A549 (cell line): Measurements from ENCODE around the gene SPAG17. TPM values are rescaled to one million over a fixed set of nuclear protein-coding genes. Genes with fewer than 3 reads are reported as not detected.

Experiments used
- ATAC-seq, 2 experiments: fragments of 200-7000 bp in 1 of 2; fragments of >200 bp in 1 of 2; cut with Nextera tagmentation in 1 of 2; cut with Tn5 transposase in 1 of 2; 3 replicates each; pipeline versions ENCODE4 v1.8.0 to v1.9.1; 2018 to 2020; ENCODE audit warnings: mild to moderate bottlenecking in 1 of 2, moderate library complexity in 1 of 2
- CTCF ChIA-PET: fragments of 300-600 bp; sonication (Branson Sonifier 250); formaldehyde crosslinking; extraction: SDS; loops from one replicate; lab custom pipeline; 2021; ENCODE audit warnings: antibody characterized with exemption, inconsistent platforms; lab: Yijun Ruan, JAX
- POLR2A ChIA-PET: fragments of 350-600 bp; formaldehyde crosslinking; extraction: SDS; loops from one replicate; lab custom pipeline; 2021; ENCODE audit warnings: antibody characterized with exemption, inconsistent platforms; lab: Yijun Ruan, JAX
- DNase-seq, 2 experiments: peaks; one replicate each; pipeline versions ENCODE4 v3.0.0 to v3.0.0-alpha.2; 2011 to 2016; ENCODE audit warnings: low read depth in 1 of 2, low spot score in 1 of 2
- FAIRE-seq: peaks from 2 replicates; lab custom pipeline; 2011; peaks lifted over from hg19 to GRCh38; lab: Jason Lieb, UNC
- H3K27ac ChIP-seq, 2 experiments: fragments of >200 bp; sonication (Bioruptor Twin); formaldehyde crosslinking; 3 replicates each; pipeline ENCODE4 v1.5.1; 2016 to 2017
- H3K4me1 ChIP-seq: fragments of >200 bp; sonication (Bioruptor Twin); formaldehyde crosslinking; 3 replicates; pipeline ENCODE4 v1.6.1; 2016
- H3K4me2 ChIP-seq: fragments of >200 bp; sonication (Bioruptor Twin); formaldehyde crosslinking; 3 replicates; pipeline ENCODE4 v1.6.1; 2016
- H3K4me3 ChIP-seq: fragments of >200 bp; sonication (Bioruptor Twin); formaldehyde crosslinking; 3 replicates; pipeline ENCODE4 v1.5.1; 2016
- H3K9me3 ChIP-seq: fragments of >200 bp; sonication (Bioruptor Twin); formaldehyde crosslinking; 3 replicates; pipeline ENCODE4 v1.6.1; 2016
- BHLHE40 ChIP-seq: IDR thresholded peaks from 2 replicates; pipeline ENCODE4 v1.6.1; 2012; ENCODE audit warnings: low read depth, low read length, inconsistent platforms
- CBX2 ChIP-seq: fragments of 200-600 bp; sonication (generic); IDR thresholded peaks from 2 replicates; pipeline ENCODE4 v1.6.1; 2016; ENCODE audit warnings: low read depth, mild to moderate bottlenecking, borderline replicate concordance
- CEBPB ChIP-seq, 2 experiments: fragments of >200 bp in 1 of 2; sonication (Bioruptor Twin) in 1 of 2; formaldehyde crosslinking in 1 of 2; IDR thresholded peaks; 2 replicates each; pipeline ENCODE4 v1.6.1; 2012 to 2016
- CHD4 ChIP-seq: fragments of 200-600 bp; sonication (generic); IDR thresholded peaks from 2 replicates; pipeline ENCODE4 v1.6.1; 2016; ENCODE audit warnings: antibody characterized with exemption, mild to moderate bottlenecking, borderline replicate concordance
- EHF ChIP-seq: fragments of 250-450 bp; sonication (Bioruptor Pico); IDR thresholded peaks from 2 replicates; pipeline ENCODE4 v1.5.0; 2020; ENCODE audit warnings: mild to moderate bottlenecking
- ELK1 ChIP-seq: fragments of 150-350 bp; IDR thresholded peaks from 2 replicates; pipeline ENCODE4 v1.6.1; 2014; ENCODE audit warnings: low read depth, mild to moderate bottlenecking, low read length
- EP300 ChIP-seq, 2 experiments: fragments of >200 bp; sonication (Bioruptor Twin); formaldehyde crosslinking; IDR thresholded peaks; 2 replicates in 1 of 2; 3 replicates in 1 of 2; pipeline ENCODE4 v1.6.1; 2016 to 2017
- FOSL2 ChIP-seq, 2 experiments: fragments of 450-650 bp in 1 of 2; fragments of >200 bp in 1 of 2; sonication (Bioruptor Twin) in 1 of 2; formaldehyde crosslinking; IDR thresholded peaks; 2 replicates each; pipeline versions ENCODE4 v1.5.0 to v1.6.1; 2016 to 2020; ENCODE audit warnings: mild to moderate bottlenecking in 1 of 2, moderate library complexity in 1 of 2
- FOXS1 ChIP-seq: fragments of 250-450 bp; sonication (Bioruptor Pico); IDR thresholded peaks from 2 replicates; pipeline ENCODE4 v1.5.0; 2020; ENCODE audit warnings: mild to moderate bottlenecking, moderate library complexity
- HDAC2 ChIP-seq: fragments of 200-600 bp; sonication (generic); IDR thresholded peaks from 2 replicates; pipeline ENCODE4 v1.6.1; 2016
- HMGXB4 ChIP-seq: fragments of 250-450 bp; sonication (Bioruptor Pico); IDR thresholded peaks from 2 replicates; pipeline ENCODE4 v1.5.0; 2021; ENCODE audit warnings: mild to moderate bottlenecking, moderate library complexity, borderline replicate concordance
- HOXA7 ChIP-seq: fragments of 250-450 bp; sonication (Bioruptor Pico); IDR thresholded peaks from 2 replicates; pipeline ENCODE4 v1.5.0; 2020; ENCODE audit warnings: mild to moderate bottlenecking, moderate library complexity
- HOXB13 ChIP-seq: fragments of 250-450 bp; sonication (Bioruptor Pico); IDR thresholded peaks from 2 replicates; pipeline ENCODE4 v1.5.0; 2020; ENCODE audit warnings: low read depth, mild to moderate bottlenecking, moderate library complexity
- HOXB5 ChIP-seq: fragments of 250-450 bp; sonication (Bioruptor Pico); IDR thresholded peaks from 2 replicates; pipeline ENCODE4 v1.5.0; 2020; ENCODE audit warnings: mild to moderate bottlenecking, moderate library complexity
- KDM1A ChIP-seq: fragments of 200-600 bp; sonication (generic); IDR thresholded peaks from 2 replicates; pipeline ENCODE4 v1.6.1; 2016; ENCODE audit warnings: low read depth, mild to moderate bottlenecking
- MAZ ChIP-seq: fragments of 150-350 bp; IDR thresholded peaks from 2 replicates; pipeline ENCODE4 v1.6.1; 2014; ENCODE audit warnings: antibody characterized with exemption, low read depth, low read length, borderline replicate concordance
- NFE2L2 ChIP-seq: fragments of 150-350 bp; conservative IDR thresholded peaks from 2 replicates; pipeline ENCODE4 v1.6.1; 2014; ENCODE audit warnings: low read length
- NPAS2 ChIP-seq: fragments of 250-450 bp; sonication (Bioruptor Pico); IDR thresholded peaks from 2 replicates; pipeline ENCODE4 v1.8.0; 2022; ENCODE audit warnings: mild to moderate bottlenecking, moderate library complexity, borderline replicate concordance
- PBX3 ChIP-seq: IDR thresholded peaks from 2 replicates; pipeline ENCODE4 v1.6.1; 2012
- PHF8 ChIP-seq: fragments of 200-600 bp; sonication (generic); IDR thresholded peaks from 2 replicates; pipeline ENCODE4 v1.6.1; 2016; ENCODE audit warnings: low read depth, mild to moderate bottlenecking, antibody characterized with exemption, moderate library complexity, borderline replicate concordance
- RAD21 ChIP-seq, 2 experiments: fragments of >200 bp in 1 of 2; sonication (Bioruptor Twin) in 1 of 2; formaldehyde crosslinking in 1 of 2; IDR thresholded peaks in 1 of 2; conservative IDR thresholded peaks in 1 of 2; 2 replicates in 1 of 2; 3 replicates in 1 of 2; pipeline ENCODE4 v1.6.1; 2012 to 2018; ENCODE audit warnings: inconsistent platforms in 1 of 2
- RNF2 ChIP-seq: fragments of 200-600 bp; sonication (generic); IDR thresholded peaks from 2 replicates; pipeline ENCODE4 v1.6.1; 2016; ENCODE audit warnings: low read depth, mild to moderate bottlenecking, antibody characterized with exemption, moderate library complexity, borderline replicate concordance
- SMC3 ChIP-seq: fragments of >200 bp; sonication (Bioruptor Twin); formaldehyde crosslinking; IDR thresholded peaks from 3 replicates; pipeline ENCODE4 v1.6.1; 2018; ENCODE audit warnings: inconsistent platforms
- SREBF2 ChIP-seq: fragments of 450-650 bp; IDR thresholded peaks from 2 replicates; pipeline ENCODE4 v1.6.1; 2014; ENCODE audit warnings: mild to moderate bottlenecking, moderate library complexity
- ZC3H11A ChIP-seq: fragments of 450-650 bp; IDR thresholded peaks from 2 replicates; pipeline ENCODE4 v1.6.1; 2014; ENCODE audit warnings: antibody characterized with exemption, mild to moderate bottlenecking
- ZFP36 ChIP-seq: fragments of 450-650 bp; IDR thresholded peaks from 2 replicates; pipeline ENCODE4 v1.6.1; 2014; ENCODE audit warnings: borderline replicate concordance; ENCODE audit not compliant: partially characterized antibody
- ZNF302 ChIP-seq: fragments of 250-450 bp; sonication (Bioruptor Pico); IDR thresholded peaks from 2 replicates; pipeline ENCODE4 v1.9.0; 2021; ENCODE audit warnings: inconsistent platforms, mild to moderate bottlenecking, moderate library complexity
- ZSCAN20 ChIP-seq: fragments of 250-450 bp; sonication (Bioruptor Pico); IDR thresholded peaks from 2 replicates; pipeline ENCODE4 v1.8.0; 2022; ENCODE audit warnings: mild to moderate bottlenecking, moderate library complexity
- WGBS: methylation state at CpG from one replicate; pipeline ENCODE4 v1.1.6; 2017; ENCODE audit errors: missing lambda C conversion rate; 5-methylcytosine and 5-hydroxymethylcytosine counted together
- polyA plus RNA-seq, 4 experiments: library from polyadenylated mRNA; depleted of rRNA in 3 of 4; stranded (reverse); fragments of >200 nt; fragmentation: RNase III in 1 of 4; extraction: RNeasy Plus Mini Kit Qiagen cat#74134 plus additional on column Dnase treatment in 1 of 4; gene quantifications; 2 replicates in 3 of 4; 3 replicates in 1 of 4; pipeline ENCODE4 v1.2.3, GENCODE V29; 2011 to 2017
- TF ChIP-seq, protein P1 (sequence below): fragments of >200 bp; sonication (Bioruptor Twin); formaldehyde crosslinking; IDR thresholded peaks from 2 replicates; pipeline ENCODE4 v1.6.1; 2016

The SPAG17 gene
- polyA plus RNA-seq, 2 of the 4 experiments (the other 2 are of a cell fraction) = 0.13 TPM; not detected in 1

GRCh38 chr1:118118469-118118868 is 66.6 kb downstream of the SPAG17 start:
- H3K9me3 ChIP-seq = no peaks in the 10 kb centered on the region
- H3K27ac ChIP-seq = no peak overlapping the region
- no peaks in the 10 kb centered on the region for H3K4me1 ChIP-seq
- no peak overlapping the region for H3K4me2 ChIP-seq
- TF ChIP-seq SREBF2 (no peak), HDAC2 (no peak), PHF8 (no peak), HOXB5 (no peak), EP300 (IDR thresholded peaks at IDR 0.05) (no peak), HOXA7 (CRISPR knock-in tag) (no peak), HMGXB4 (no peak), FOSL2 (IDR thresholded peaks at IDR 0.05) (no peak), FOSL2 (CRISPR knock-in tag; IDR thresholded peaks at IDR 0.05) (no peak), SMC3 (no peak), HOXB13 (CRISPR knock-in tag) (no peak), PBX3 (no peak), ZC3H11A (no peak), CBX2 (no peak), ZFP36 (no peak), EHF (CRISPR knock-in tag) (no peak), ZSCAN20 (CRISPR knock-in tag) (no peak), BHLHE40 (no peak), MAZ (no peak)
- ATAC-seq = no peak
- ChIA-PET POLR2A (no interaction called here), CTCF (no interaction called here)
- 30% methylated on average over 5 of the region's 5 CpGs for WGBS
- no peak for FAIRE-seq
- H3K4me3 ChIP-seq = no peak overlapping the region
- DNase-seq = no peak

DNA sequence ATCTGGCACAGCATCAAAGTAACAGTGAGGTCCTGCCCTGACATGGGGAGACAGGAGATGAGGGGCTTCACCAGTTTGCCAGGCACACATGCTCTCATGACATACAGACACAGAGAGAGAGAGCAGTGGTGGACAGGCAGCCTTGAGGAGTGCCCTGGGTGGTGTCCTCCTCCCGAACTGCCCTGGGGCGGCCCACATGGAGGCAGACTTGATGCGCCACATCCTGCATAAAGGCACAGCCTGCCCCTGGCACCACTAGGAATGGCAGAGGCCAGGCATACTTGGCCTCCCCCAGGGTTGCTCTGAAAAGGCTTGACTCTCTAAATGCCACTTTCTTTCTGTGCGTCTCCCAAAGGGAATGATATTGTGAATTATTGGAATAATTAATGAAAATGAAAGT is 67.5 kb downstream of the SPAG17 start:
- Histone ChIP-seq H3K4me2 (no peak overlapping the region), H3K4me1 (no peaks in the 10 kb centered on the region), H3K27ac (no peak overlapping the region), H3K9me3 (no peaks in the 10 kb centered on the region), H3K4me3 (no peak overlapping the region)
- TF ChIP-seq EP300 (IDR thresholded peaks at IDR 0.05) = no peak
- TF ChIP-seq SREBF2 = no peak
- no peak for TF ChIP-seq CHD4
- TF ChIP-seq CBX2 = no peak
- TF ChIP-seq ZSCAN20 (CRISPR knock-in tag) = no peak
- TF ChIP-seq KDM1A = no peak
- no peak for TF ChIP-seq NFE2L2
- no peak for TF ChIP-seq HOXB13 (CRISPR knock-in tag)
- no peak for TF ChIP-seq SMC3
- no peak for TF ChIP-seq RNF2
- no peak for TF ChIP-seq ZNF302 (CRISPR knock-in tag)
- WGBS = 78% methylated on average over 4 of the region's 4 CpGs
- no peak for ATAC-seq
- no peak for FAIRE-seq
- no peak for DNase-seq
- CTCF ChIA-PET = no interaction called here
- POLR2A ChIA-PET = no interaction called here

- Histone ChIP-seq H3K4me1 (no peaks in the 10 kb centered on the region), H3K4me2 (no peak overlapping the region), H3K9me3 (no peaks in the 10 kb centered on the region), H3K27ac (no peak overlapping the region), H3K4me3 (no peak overlapping the region)
- TF ChIP-seq HMGXB4 (no peak), RAD21 (conservative IDR thresholded peaks at IDR 0.05 in 1 of 2, IDR thresholded peaks at IDR 0.05 in 1 of 2) (no peak), NPAS2 (no peak), FOXS1 (CRISPR knock-in tag) (no peak), ELK1 (no peak), CEBPB (IDR thresholded peaks at IDR 0.05) (no peak), HDAC2 (no peak), ZC3H11A (no peak)
- TF ChIP-seq, protein P1, sequence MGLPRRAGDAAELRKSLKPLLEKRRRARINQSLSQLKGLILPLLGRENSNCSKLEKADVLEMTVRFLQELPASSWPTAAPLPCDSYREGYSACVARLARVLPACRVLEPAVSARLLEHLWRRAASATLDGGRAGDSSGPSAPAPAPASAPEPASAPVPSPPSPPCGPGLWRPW = no peak
- ChIA-PET CTCF (no interaction called here), POLR2A (no interaction called here)
- FAIRE-seq (no peak), ATAC-seq (no peak), DNase-seq (no peak)
- 27% methylated on average over 4 of the region's 4 CpGs for WGBS
Observed at GRCh38 chr1:118116909-118117308, 68.1 kb downstream of the SPAG17 start.
